K562 (cell line): ENCODE results near the gene BNIP5. TPM values are rescaled to one million over a fixed set of nuclear protein-coding genes. Genes with fewer than 3 reads are reported as not detected.

ENCODE experiments used
- ATF2 ChIP-seq: sonication (generic); formaldehyde crosslinking; IDR thresholded peaks from 2 replicates; pipeline ENCODE4 v1.8.1; 2022; ENCODE audit warnings: missing genetic modification reagents
- CSDE1 ChIP-seq, 2 experiments: fragments of 450-650 bp; IDR thresholded peaks; 2 replicates each; pipeline ENCODE4 v1.6.1; 2016; ENCODE audit warnings: mild to moderate bottlenecking in 1 of 2
- DLX4 ChIP-seq: fragments of 250-450 bp; sonication (Bioruptor Pico); IDR thresholded peaks from 2 replicates; pipeline ENCODE4 v1.6.1; 2021; ENCODE audit warnings: mild to moderate bottlenecking
- EGR1 ChIP-seq: fragments of 450-650 bp; conservative IDR thresholded peaks from 2 replicates; pipeline ENCODE4 v1.6.1; 2017; ENCODE audit warnings: mild to moderate bottlenecking
- KLF16 ChIP-seq: IDR thresholded peaks from 2 replicates; pipeline ENCODE4 v1.6.1; 2016; ENCODE audit warnings: antibody characterized with exemption
- LARP7 ChIP-seq: fragments of 450-650 bp; IDR thresholded peaks from 2 replicates; pipeline ENCODE4 v1.6.1; 2016
- MAFK ChIP-seq: IDR thresholded peaks from 2 replicates; pipeline ENCODE4 v1.6.1; 2011; ENCODE audit warnings: low read length, improper control_type of control experiment
- MYBL2 ChIP-seq, 2 experiments: fragments of 450-650 bp in 1 of 2; sonication (generic) in 1 of 2; formaldehyde crosslinking in 1 of 2; IDR thresholded peaks; 2 replicates each; pipeline versions ENCODE4 v1.6.1 to v1.8.1; 2017 to 2022; ENCODE audit warnings: borderline replicate concordance in 1 of 2, inconsistent platforms in 1 of 2, low read depth in 1 of 2, mild to moderate bottlenecking in 1 of 2, missing genetic modification reagents in 1 of 2, moderate library complexity in 1 of 2
- POLR2A ChIP-seq: fragments of 450-650 bp; conservative IDR thresholded peaks from 2 replicates; pipeline ENCODE4 v1.6.1; 2016
- POLR2AphosphoS2 ChIP-seq: IDR thresholded peaks from 2 replicates; pipeline ENCODE4 v1.6.1; 2012; ENCODE audit warnings: low read length, improper control_type of control experiment
- STAT5B ChIP-seq: fragments of 250-450 bp; sonication (Bioruptor Pico); IDR thresholded peaks from 2 replicates; pipeline ENCODE4 v1.8.0; 2021; ENCODE audit warnings: mild to moderate bottlenecking, inconsistent platforms
- TOE1 ChIP-seq, 2 experiments: fragments of 450-650 bp in 1 of 2; sonication (generic) in 1 of 2; formaldehyde crosslinking in 1 of 2; IDR thresholded peaks; 2 replicates each; pipeline versions ENCODE4 v1.7.1 to v1.8.0; 2016 to 2022; ENCODE audit warnings: borderline replicate concordance in 2 of 2, mild to moderate bottlenecking in 2 of 2, antibody characterized with exemption in 1 of 2, inconsistent platforms in 1 of 2, low read depth in 1 of 2, missing genetic modification reagents in 1 of 2, moderate library complexity in 1 of 2
- TSC22D4 ChIP-seq: fragments of 450-650 bp; IDR thresholded peaks from 2 replicates; pipeline ENCODE4 v1.6.1; 2016; ENCODE audit warnings: missing genetic modification characterization, missing biosample characterization, control low read depth
- ZBTB17 ChIP-seq: fragments of 450-650 bp; formaldehyde crosslinking; IDR thresholded peaks from 2 replicates; pipeline ENCODE4 v1.4.0; 2020; ENCODE audit warnings: mild to moderate bottlenecking
- ZNF274 ChIP-seq: IDR thresholded peaks from 2 replicates; pipeline ENCODE4 v1.6.1; 2011; ENCODE audit warnings: low read depth, mild to moderate bottlenecking, low read length, moderate library complexity, borderline replicate concordance
- ZNF408 ChIP-seq: fragments of 250-450 bp; sonication (Bioruptor Pico); IDR thresholded peaks from 2 replicates; pipeline ENCODE4 v1.4.0; 2020; ENCODE audit warnings: low read depth, mild to moderate bottlenecking, moderate library complexity
- ZNF75A ChIP-seq: fragments of 450-650 bp; formaldehyde crosslinking; IDR thresholded peaks from 2 replicates; pipeline ENCODE4 v1.4.0; 2020; ENCODE audit warnings: mild to moderate bottlenecking
- polyA plus RNA-seq, 8 experiments: library from polyadenylated mRNA; depleted of rRNA in 4 of 8; stranded (reverse) in 5 of 8; unstranded in 3 of 8; fragments of >200 nt; fragmentation: Nextera tagmentation in 2 of 8; fragmentation: Illumina TruSeq in 1 of 8; extraction: Ambion mirVana in 2 of 8; extraction: Trizol in 1 of 8; gene quantifications; 2 replicates each; pipeline versions ENCODE4 v1.2.1 to v1.2.3, GENCODE V29; 2011 to 2014; ENCODE audit warnings: inconsistent platforms in 1 of 8, missing spikeins in 1 of 8
- total RNA-seq, 7 experiments: library from RNA; depleted of rRNA in 6 of 7; stranded (reverse); fragments of >200 nt in 6 of 7; fragmentation: Illumina TruSeq in 2 of 7; extraction: Trizol in 2 of 7; gene quantifications; 2 replicates each; pipeline versions ENCODE4 v1.2.1 to v1.2.3, GENCODE V29; 2011 to 2021; ENCODE audit warnings: low replicate concordance in 1 of 7
- TF ChIP-seq, protein P1 (sequence below): fragments of 200-800 bp; sonication (Bioruptor generic); IDR thresholded peaks from 2 replicates; pipeline ENCODE4 v1.6.1; 2016; ENCODE audit warnings: missing genetic modification characterization, missing compliant biosample characterization
- TF ChIP-seq, protein P2 (sequence below): sonication (generic); formaldehyde crosslinking; IDR thresholded peaks from 2 replicates; pipeline ENCODE4 v1.8.0; 2022; ENCODE audit warnings: missing genetic modification reagents, mild to moderate bottlenecking, borderline replicate concordance

BNIP5 gene
- total and polyA plus RNA-seq, 9 of the 15 experiments (the other 6 are each of a cell fraction or from before 2014, with no cell fraction given), result not detected

DNA sequence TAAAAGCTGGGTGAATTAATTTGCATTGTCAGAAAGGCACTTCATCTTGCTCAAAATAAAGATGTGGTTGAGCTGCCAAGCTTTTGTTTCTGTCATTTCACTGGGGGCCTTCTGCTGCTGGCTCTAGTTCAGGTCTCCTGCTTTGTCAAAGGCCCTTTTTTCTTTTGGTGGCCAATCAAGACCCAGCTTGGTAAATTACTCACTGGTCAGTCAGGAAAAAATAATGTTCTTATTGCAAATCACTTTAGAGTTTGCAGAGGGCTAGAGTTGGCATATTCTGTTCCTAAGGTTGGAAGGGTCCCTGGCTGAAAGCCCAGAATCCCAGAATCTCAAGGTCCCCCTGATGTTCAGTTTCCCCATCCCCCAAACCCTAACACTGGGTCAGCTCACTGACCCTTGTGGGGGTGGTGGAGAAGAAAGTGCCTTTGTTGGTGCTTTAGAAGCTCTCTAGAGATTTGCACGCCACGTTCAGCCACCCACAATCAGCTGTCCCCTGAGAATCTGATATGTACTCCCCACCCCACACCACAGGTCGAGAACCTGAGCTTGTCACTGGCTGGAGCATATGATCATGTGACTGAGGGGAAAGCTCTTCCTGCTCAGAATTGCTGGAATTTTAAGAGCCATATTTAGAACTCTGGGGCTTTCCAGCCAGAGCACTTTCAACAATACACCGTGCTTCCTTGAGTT, 21.7 kb upstream of the BNIP5 start (continued):
- TF ChIP-seq ATF2 (CRISPR knock-in tag) (no peak), CSDE1 (IDR thresholded peaks at IDR 0.05) (no peak), ZNF274 (no peak), KLF16 (no peak), ZNF75A (CRISPR knock-in tag) (no peak), LARP7 (no peak), TOE1 (IDR thresholded peaks at IDR 0.05; ENCODE audit: borderline replicate concordance) (peak; percentile 86), TOE1 (CRISPR knock-in tag; IDR thresholded peaks at IDR 0.05; ENCODE audit: borderline replicate concordance, low read depth) (no peak), DLX4 (CRISPR knock-in tag) (no peak), MAFK (no peak), STAT5B (no peak), TSC22D4 (tag) (no peak), POLR2AphosphoS2 (no peak), POLR2A (no peak), EGR1 (peak; percentile 24; the same call in 1 of the 2 replicates), ZBTB17 (CRISPR knock-in tag) (no peak), MYBL2 (IDR thresholded peaks at IDR 0.05; ENCODE audit: low read depth) (no peak), MYBL2 (CRISPR knock-in tag; IDR thresholded peaks at IDR 0.05; ENCODE audit: borderline replicate concordance) (no peak), ZNF408 (no peak)
- TF ChIP-seq, protein P1, sequence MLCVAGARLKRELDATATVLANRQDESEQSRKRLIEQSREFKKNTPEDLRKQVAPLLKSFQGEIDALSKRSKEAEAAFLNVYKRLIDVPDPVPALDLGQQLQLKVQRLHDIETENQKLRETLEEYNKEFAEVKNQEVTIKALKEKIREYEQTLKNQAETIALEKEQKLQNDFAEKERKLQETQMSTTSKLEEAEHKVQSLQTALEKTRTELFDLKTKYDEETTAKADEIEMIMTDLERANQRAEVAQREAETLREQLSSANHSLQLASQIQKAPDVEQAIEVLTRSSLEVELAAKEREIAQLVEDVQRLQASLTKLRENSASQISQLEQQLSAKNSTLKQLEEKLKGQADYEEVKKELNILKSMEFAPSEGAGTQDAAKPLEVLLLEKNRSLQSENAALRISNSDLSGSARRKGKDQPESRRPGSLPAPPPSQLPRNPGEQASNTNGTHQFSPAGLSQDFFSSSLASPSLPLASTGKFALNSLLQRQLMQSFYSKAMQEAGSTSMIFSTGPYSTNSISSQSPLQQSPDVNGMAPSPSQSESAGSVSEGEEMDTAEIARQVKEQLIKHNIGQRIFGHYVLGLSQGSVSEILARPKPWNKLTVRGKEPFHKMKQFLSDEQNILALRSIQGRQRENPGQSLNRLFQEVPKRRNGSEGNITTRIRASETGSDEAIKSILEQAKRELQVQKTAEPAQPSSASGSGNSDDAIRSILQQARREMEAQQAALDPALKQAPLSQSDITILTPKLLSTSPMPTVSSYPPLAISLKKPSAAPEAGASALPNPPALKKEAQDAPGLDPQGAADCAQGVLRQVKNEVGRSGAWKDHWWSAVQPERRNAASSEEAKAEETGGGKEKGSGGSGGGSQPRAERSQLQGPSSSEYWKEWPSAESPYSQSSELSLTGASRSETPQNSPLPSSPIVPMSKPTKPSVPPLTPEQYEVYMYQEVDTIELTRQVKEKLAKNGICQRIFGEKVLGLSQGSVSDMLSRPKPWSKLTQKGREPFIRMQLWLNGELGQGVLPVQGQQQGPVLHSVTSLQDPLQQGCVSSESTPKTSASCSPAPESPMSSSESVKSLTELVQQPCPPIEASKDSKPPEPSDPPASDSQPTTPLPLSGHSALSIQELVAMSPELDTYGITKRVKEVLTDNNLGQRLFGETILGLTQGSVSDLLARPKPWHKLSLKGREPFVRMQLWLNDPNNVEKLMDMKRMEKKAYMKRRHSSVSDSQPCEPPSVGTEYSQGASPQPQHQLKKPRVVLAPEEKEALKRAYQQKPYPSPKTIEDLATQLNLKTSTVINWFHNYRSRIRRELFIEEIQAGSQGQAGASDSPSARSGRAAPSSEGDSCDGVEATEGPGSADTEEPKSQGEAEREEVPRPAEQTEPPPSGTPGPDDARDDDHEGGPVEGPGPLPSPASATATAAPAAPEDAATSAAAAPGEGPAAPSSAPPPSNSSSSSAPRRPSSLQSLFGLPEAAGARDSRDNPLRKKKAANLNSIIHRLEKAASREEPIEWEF (CRISPR knock-in tag), result no peak
- TF ChIP-seq, protein P2, sequence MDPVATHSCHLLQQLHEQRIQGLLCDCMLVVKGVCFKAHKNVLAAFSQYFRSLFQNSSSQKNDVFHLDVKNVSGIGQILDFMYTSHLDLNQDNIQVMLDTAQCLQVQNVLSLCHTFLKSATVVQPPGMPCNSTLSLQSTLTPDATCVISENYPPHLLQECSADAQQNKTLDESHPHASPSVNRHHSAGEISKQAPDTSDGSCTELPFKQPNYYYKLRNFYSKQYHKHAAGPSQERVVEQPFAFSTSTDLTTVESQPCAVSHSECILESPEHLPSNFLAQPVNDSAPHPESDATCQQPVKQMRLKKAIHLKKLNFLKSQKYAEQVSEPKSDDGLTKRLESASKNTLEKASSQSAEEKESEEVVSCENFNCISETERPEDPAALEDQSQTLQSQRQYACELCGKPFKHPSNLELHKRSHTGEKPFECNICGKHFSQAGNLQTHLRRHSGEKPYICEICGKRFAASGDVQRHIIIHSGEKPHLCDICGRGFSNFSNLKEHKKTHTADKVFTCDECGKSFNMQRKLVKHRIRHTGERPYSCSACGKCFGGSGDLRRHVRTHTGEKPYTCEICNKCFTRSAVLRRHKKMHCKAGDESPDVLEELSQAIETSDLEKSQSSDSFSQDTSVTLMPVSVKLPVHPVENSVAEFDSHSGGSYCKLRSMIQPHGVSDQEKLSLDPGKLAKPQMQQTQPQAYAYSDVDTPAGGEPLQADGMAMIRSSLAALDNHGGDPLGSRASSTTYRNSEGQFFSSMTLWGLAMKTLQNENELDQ (CRISPR knock-in tag), result no peak
